Stomach (tissue), 9 donors: ENCODE results near the gene ACAA1. TPM values are rescaled to one million over a fixed set of nuclear protein-coding genes. Genes with fewer than 3 reads are reported as not detected.

ENCODE experiments used
- DNase-seq, 2 donors: peaks; one replicate each; pipeline versions ENCODE4 v3.0.0 to v3.0.0-alpha.2; 2013 to 2019
- H3K27ac ChIP-seq, 5 donors: fragments of 200-600 bp in 4 of 5; sonication (generic) in 4 of 5; one replicate each; pipeline ENCODE4 v1.5.1; 2013 to 2019; ENCODE audit warnings: mild to moderate bottlenecking in 1 of 5, moderate library complexity in 1 of 5
- H3K27me3 ChIP-seq, 3 donors: fragments of 200-600 bp; sonication (generic); one replicate each; pipeline ENCODE4 v1.5.1; 2017 to 2019; ENCODE audit warnings: mixed run types in 1 of 3
- H3K36me3 ChIP-seq, 4 donors: fragments of 200-600 bp; sonication (generic); 1 replicate in 3 of 4; 2 replicates in 1 of 4; pipeline ENCODE4 v1.5.1; 2016 to 2019
- H3K4me1 ChIP-seq, 4 donors: fragments of 200-600 bp; sonication (generic); one replicate each; pipeline ENCODE4 v1.5.1; 2016 to 2019
- H3K4me3 ChIP-seq, 4 donors: fragments of 200-600 bp; sonication (generic) in 3 of 4; one replicate each; pipeline ENCODE4 v1.5.1; 2016 to 2019; ENCODE audit warnings: mild to moderate bottlenecking in 1 of 4
- H3K9me3 ChIP-seq, 4 donors: fragments of 200-600 bp; sonication (generic); one replicate each; pipeline ENCODE4 v1.5.1; 2016 to 2019
- EP300 ChIP-seq: sonication (generic); formaldehyde crosslinking; IDR thresholded peaks from one replicate; pipeline ENCODE4 v1.6.1; 2017; ENCODE audit warnings: antibody characterized with exemption
- POLR2A ChIP-seq, 4 donors: fragments of 450-650 bp; IDR thresholded peaks; one replicate each; pipeline ENCODE4 v1.6.1; 2016; ENCODE audit warnings: antibody characterized with exemption in 4 of 4, control low read depth in 2 of 4, mild to moderate bottlenecking in 1 of 4, moderate library complexity in 1 of 4
- POLR2AphosphoS5 ChIP-seq, 3 donors: sonication (generic); formaldehyde crosslinking; IDR thresholded peaks; one replicate each; pipeline ENCODE4 v1.6.1; 2016; ENCODE audit warnings: antibody characterized with exemption in 3 of 3
- WGBS, 5 donors: extraction: QIAGEN DNeasy Blood & Tissue Kit in 3 of 5; methylation state at CpG; one replicate each; pipeline versions ENCODE4 v1.1.5 to v1.1.7; 2013 to 2018; 5-methylcytosine and 5-hydroxymethylcytosine counted together
- intact Hi-C: fragments of 100-400 bp; cut with DNase I; formaldehyde crosslinking; loops from one replicate; pipeline ENCODE4 v1.15.1; 2023; ENCODE audit warnings: low total_unique reads
- polyA plus RNA-seq, 3 donors: library from polyadenylated mRNA; stranded (reverse); fragments of 200-250 nt; gene quantifications; one replicate each; pipeline ENCODE4 v1.2.3, GENCODE V29; 2013
- total RNA-seq, 5 donors: library from RNA; depleted of rRNA; stranded (reverse); fragments of >200 nt; gene quantifications; one replicate each; pipeline versions ENCODE4 v1.1.0 to v1.2.3, GENCODE V29; 2014 to 2016
- TF ChIP-seq, protein P1 (sequence below), 7 experiments: fragments of 450-650 bp in 4 of 7; fragments of 200-600 bp in 3 of 7; sonication (generic) in 3 of 7; IDR thresholded peaks; one replicate each; pipeline ENCODE4 v1.5.1; 2016 to 2019; ENCODE audit warnings: antibody characterized with exemption in 7 of 7, control low read depth in 2 of 7, mild to moderate bottlenecking in 1 of 7
- donor health status: healthy with polysubstance abuse.
- donor health status: Bipolar disorder and iron deficiency.
- donor health status: healthy.

Gene ACAA1
- total and polyA plus RNA-seq, 8 donors = 44.2 to 249 (median 75.7) TPM

DNA sequence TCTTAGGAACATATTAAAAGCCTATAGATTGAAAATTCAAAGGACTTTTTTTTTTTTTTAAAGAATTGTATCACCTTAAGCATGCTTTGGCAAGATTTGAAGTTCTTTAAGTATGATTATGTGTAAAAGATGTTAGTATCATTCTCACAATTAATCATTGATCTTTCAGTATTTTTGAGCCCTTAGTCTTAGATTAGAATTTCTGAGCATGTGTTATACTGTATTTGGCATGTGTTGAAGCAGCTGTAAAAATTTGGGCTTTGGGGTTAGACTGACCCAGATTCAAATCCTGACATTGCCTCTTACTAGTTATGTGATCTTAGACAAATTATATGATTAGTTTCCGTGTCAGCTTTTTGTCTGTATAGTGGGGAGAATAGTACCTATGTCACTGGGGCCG is 34.7 kb upstream of the ACAA1 start:
- H3K4me1 ChIP-seq = peaks cover 15 to 81% (median 33%) of the 10 kb centered on the region in 4 donors
- H3K27me3 ChIP-seq = no peaks in the 10 kb centered on the region
- no peak for TF ChIP-seq EP300
- TF ChIP-seq POLR2AphosphoS5 (IDR thresholded peaks at IDR 0.05) = no peak
- TF ChIP-seq, protein P1, sequence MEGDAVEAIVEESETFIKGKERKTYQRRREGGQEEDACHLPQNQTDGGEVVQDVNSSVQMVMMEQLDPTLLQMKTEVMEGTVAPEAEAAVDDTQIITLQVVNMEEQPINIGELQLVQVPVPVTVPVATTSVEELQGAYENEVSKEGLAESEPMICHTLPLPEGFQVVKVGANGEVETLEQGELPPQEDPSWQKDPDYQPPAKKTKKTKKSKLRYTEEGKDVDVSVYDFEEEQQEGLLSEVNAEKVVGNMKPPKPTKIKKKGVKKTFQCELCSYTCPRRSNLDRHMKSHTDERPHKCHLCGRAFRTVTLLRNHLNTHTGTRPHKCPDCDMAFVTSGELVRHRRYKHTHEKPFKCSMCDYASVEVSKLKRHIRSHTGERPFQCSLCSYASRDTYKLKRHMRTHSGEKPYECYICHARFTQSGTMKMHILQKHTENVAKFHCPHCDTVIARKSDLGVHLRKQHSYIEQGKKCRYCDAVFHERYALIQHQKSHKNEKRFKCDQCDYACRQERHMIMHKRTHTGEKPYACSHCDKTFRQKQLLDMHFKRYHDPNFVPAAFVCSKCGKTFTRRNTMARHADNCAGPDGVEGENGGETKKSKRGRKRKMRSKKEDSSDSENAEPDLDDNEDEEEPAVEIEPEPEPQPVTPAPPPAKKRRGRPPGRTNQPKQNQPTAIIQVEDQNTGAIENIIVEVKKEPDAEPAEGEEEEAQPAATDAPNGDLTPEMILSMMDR (IDR thresholded peaks at IDR 0.05) = no peak
- no peak for TF ChIP-seq POLR2A (IDR thresholded peaks at IDR 0.05)
- H3K27ac ChIP-seq = no peak overlapping the region
- no peaks in the 10 kb centered on the region for H3K9me3 ChIP-seq
- 78 to 90% (median 83%) methylated on average over 2 of the region's 2 CpGs for whole genome bisulfite sequencing, 5 donors
- intact Hi-C loops = no loop called here
- H3K4me3 ChIP-seq = no peak overlapping the region
- no peak for DNase-seq
- H3K36me3 ChIP-seq = no peaks in the 10 kb centered on the region

DNA sequence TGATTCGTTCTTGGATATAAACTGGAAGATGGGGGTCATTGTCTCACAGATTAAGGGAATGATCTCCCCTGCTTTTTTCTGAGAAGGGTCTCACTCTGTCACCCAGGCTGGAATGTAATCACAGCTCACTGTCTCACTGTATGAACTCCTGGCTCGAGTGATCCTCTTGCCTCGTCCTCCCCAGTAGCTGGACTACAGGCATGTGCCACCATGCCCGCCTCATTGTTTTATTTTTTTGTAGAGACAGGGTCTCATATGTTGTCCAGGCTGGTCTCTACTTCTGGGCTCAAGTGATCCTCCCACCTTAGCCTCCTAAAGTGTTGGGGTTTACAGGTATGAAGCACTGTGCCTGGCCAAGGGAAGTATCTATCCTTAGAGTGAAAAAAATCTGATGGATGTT is 33.8 kb upstream of the ACAA1 start:
- intact Hi-C loops = no loop called here

GRCh38 chr3:38169027-38169317 is 32.0 kb upstream of the ACAA1 start:
- TF ChIP-seq POLR2AphosphoS5 (IDR thresholded peaks at IDR 0.05) (no peak), EP300 (no peak), POLR2A (IDR thresholded peaks at IDR 0.05) (no peak)
- TF ChIP-seq, protein P1 (IDR thresholded peaks at IDR 0.05) = no peak
- WGBS, 5 donors = 64 to 87% (median 79%) methylated on average over 1 of the region's 1 CpG

More for the DNA sequence above, 33.8 kb upstream of the ACAA1 start:
- Histone ChIP-seq H3K9me3 (no peaks in the 10 kb centered on the region), H3K36me3 (no peaks in the 10 kb centered on the region), H3K27ac (no peak overlapping the region), H3K4me1 (peaks cover 21 to 81% (median 37%) of the 10 kb centered on the region in 4 donors), H3K4me3 (no peak overlapping the region), H3K27me3 (no peaks in the 10 kb centered on the region)
- no peak for TF ChIP-seq EP300
- no peak for TF ChIP-seq POLR2AphosphoS5 (IDR thresholded peaks at IDR 0.05)
- no peak for TF ChIP-seq POLR2A (IDR thresholded peaks at IDR 0.05)
- TF ChIP-seq, protein P1 (IDR thresholded peaks at IDR 0.05) = no peak
- no peak for DNase-seq
- 86 to 91% (median 89%) methylated on average over 4 of the region's 4 CpGs for WGBS, 5 donors

DNA sequence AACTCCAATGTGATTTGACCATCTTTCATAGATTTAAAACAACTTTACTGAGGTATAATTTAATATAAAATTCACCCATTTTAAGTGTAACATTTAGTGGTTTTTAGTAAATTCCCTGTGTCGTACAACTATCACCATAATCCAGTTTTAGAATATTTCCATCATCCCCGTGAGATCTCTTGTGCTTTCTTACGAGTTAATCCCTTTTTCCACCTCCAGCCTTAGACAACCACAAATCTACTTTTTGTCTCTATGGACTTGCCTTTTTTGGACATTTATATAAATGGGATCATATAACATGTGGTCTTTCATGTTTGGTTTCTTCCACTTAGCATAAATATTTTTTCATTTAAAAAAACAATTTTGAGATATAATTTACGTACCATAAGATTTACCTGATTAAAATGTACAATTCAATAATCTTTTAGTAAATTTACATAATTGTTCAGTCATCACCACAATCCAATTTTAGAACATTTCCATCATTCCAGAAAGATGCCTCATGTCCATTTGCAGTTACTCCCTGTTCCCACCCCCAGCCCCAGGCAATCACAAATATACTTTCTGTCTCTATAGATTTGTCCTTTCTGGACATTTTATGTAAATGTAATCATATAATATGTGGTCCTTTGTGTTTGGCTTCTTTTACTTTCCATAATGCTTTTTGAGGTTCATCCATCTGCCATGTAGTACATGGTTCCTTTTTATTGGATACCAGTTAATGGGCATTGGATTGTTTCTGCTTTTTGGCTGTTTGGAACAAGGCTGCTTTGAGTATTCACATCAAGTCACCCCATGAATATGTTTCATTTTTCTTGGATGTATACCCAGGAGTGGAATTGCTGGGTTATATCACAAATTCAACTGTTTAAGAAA is 31.5 kb upstream of the ACAA1 start:
- intact Hi-C loops = no loop called here
- no peak for DNase-seq
- H3K27ac ChIP-seq = no peak overlapping the region
- H3K4me3 ChIP-seq = no peak overlapping the region
- no peaks in the 10 kb centered on the region for H3K27me3 ChIP-seq
- no peaks in the 10 kb centered on the region for H3K9me3 ChIP-seq
- peaks cover 20 to 70% (median 33%) of the 10 kb centered on the region in 4 donors for H3K4me1 ChIP-seq
- no peak for TF ChIP-seq POLR2A (IDR thresholded peaks at IDR 0.05)
- TF ChIP-seq POLR2AphosphoS5 (IDR thresholded peaks at IDR 0.05) = no peak
- TF ChIP-seq EP300 = no peak
- TF ChIP-seq, protein P1 (IDR thresholded peaks at IDR 0.05) = no peak
- H3K36me3 ChIP-seq = no peaks in the 10 kb centered on the region
- 87 to 93% (median 92%) methylated on average over 4 of the region's 4 CpGs for WGBS, 5 donors

More at GRCh38 chr3:38169027-38169317, 32.0 kb upstream of the ACAA1 start:
- Histone ChIP-seq H3K4me1 (peaks cover 20 to 74% (median 36%) of the 10 kb centered on the region in 4 donors), H3K27ac (no peak overlapping the region), H3K4me3 (no peak overlapping the region), H3K36me3 (no peaks in the 10 kb centered on the region), H3K27me3 (no peaks in the 10 kb centered on the region), H3K9me3 (no peaks in the 10 kb centered on the region)
- intact Hi-C loops = no loop called here
- no peak for DNase-seq
